Measurements from ENCODE around the gene C1QTNF12. TPM values are rescaled to one million over a fixed set of nuclear protein-coding genes. Genes with fewer than 3 reads are reported as not detected.

C1QTNF12 gene
- total and polyA plus RNA-seq, 2 of the 8 experiments (the other 6 are each of a cell fraction or from before 2014, with no cell fraction given): 2.1 to 3.7 TPM

GRCh38 chr1:1228596-1229321 is 17.8 kb downstream of the C1QTNF12 start:
- TF ChIP-seq FOSL1 (IDR thresholded peaks at IDR 0.05; ENCODE audit: insufficient read depth, low read depth, low read length) (0 out of 2 replicates have a peak, but pooled peaks have one; percentile 72), CBX8 (IDR thresholded peaks at IDR 0.05; ENCODE audit: borderline replicate concordance, low read depth, low read length) (no peak), EGR1 (IDR thresholded peaks at IDR 0.05; ENCODE audit: borderline replicate concordance, low read depth, low read length) (peak; percentile 98)
- CTCF ChIA-PET (ENCODE audit: partially characterized antibody): interaction anchor here (0.6 to 6.2 kb wide), 9 partner anchors 10 to 277 kb away, joined by 3 to 28 read pairs (median 3); no protein-coding TSS in a partner anchor
- no peak overlapping the region for H2BK120ac ChIP-seq (replicated peaks; ENCODE audit: low read depth, low read length)

More at GRCh38 chr1:1228596-1229321, 17.8 kb downstream of the C1QTNF12 start:
- Histone ChIP-seq H2BK20ac (ENCODE audit: low read length) (no peak overlapping the region), H3K9me3 (ENCODE audit: insufficient read depth in 2 of 2, low read depth in 1 of 2, low read length in 1 of 2) (peaks cover 0 to 9% of the 10 kb centered on the region in 2 experiments; a peak in 2 of 4 replicates), H2BK5ac (ENCODE audit: low read depth, low read length) (no peak overlapping the region), H3K4me1 (replicated peaks in 1 of 4; ENCODE audit: control insufficient read depth in 3 of 4, insufficient read depth in 4 of 4, low read length in 3 of 4) (peaks cover 0 to 6% (median under 1%) of the 10 kb centered on the region in 4 experiments; a peak in 4 of 7 replicates), H3K23me2 (ENCODE audit: low read depth, low read length) (peaks cover 7% of the 10 kb centered on the region), H3K36me3 (ENCODE audit: control insufficient read depth in 2 of 4, insufficient read depth in 4 of 4, low read length in 3 of 4) (peaks cover 2 to 22% (median 6%) of the 10 kb centered on the region in 4 experiments; a peak in 6 of 8 replicates), H4K8ac (ENCODE audit: extremely low read depth, insufficient read depth, low read length) (no peak overlapping the region), H3K18ac (ENCODE audit: extremely low read depth, low read length) (no peak overlapping the region), H3K23ac (ENCODE audit: insufficient read length) (no peak overlapping the region), H3K79me2 (ENCODE audit: control insufficient read depth in 1 of 2, insufficient read depth in 2 of 2, low read length in 2 of 2) (peaks cover 6 to 44% of the 10 kb centered on the region in 2 experiments; a peak in 3 of 4 replicates), H3K9ac (replicated peaks in 1 of 4; ENCODE audit: extremely low read depth in 1 of 4, low read depth in 3 of 4, low read length in 3 of 4) (no peak overlapping the region), H3K27me3 (replicated peaks in 1 of 4; ENCODE audit: control insufficient read depth in 3 of 4, extremely low read depth in 1 of 4, insufficient read depth in 3 of 4, low read length in 3 of 4) (no peaks in the 10 kb centered on the region; a peak in 1 of 7 replicates), H3K4me2 (ENCODE audit: insufficient read depth in 1 of 2, low read depth in 2 of 2, low read length in 2 of 2) (no peak overlapping the region), H4K5ac (ENCODE audit: insufficient read length, low read depth, low read length) (no peak overlapping the region), H2AFZ (ENCODE audit: low read length) (no peak overlapping the region), H2AK5ac (ENCODE audit: low read depth, low read length) (no peak overlapping the region), H3K4ac (replicated peaks; ENCODE audit: insufficient read length, low read depth, low read length) (no peak overlapping the region), H3K4me3 (ENCODE audit: extremely low read depth in 1 of 4, insufficient read depth in 2 of 4, low read depth in 3 of 4, low read length in 4 of 4) (no peak overlapping the region), H2BK12ac (ENCODE audit: low read depth, low read length) (no peak overlapping the region), H3K14ac (ENCODE audit: insufficient read length) (no peak overlapping the region), H3K27ac (ENCODE audit: low read depth, low read length) (no peak overlapping the region), H3K56ac (replicated peaks; ENCODE audit: insufficient read length, low read depth, low read length) (no peak overlapping the region), H4K20me1 (replicated peaks in 1 of 2; ENCODE audit: control insufficient read depth in 1 of 2, insufficient read depth in 2 of 2, low read length in 2 of 2) (peaks cover 5 to 28% of the 10 kb centered on the region in 2 experiments), H4K91ac (replicated peaks; ENCODE audit: insufficient read length, low read length) (no peak overlapping the region), H2BK15ac (ENCODE audit: low read length) (no peak overlapping the region), H3K79me1 (ENCODE audit: low read depth, low read length) (peaks cover 41% of the 10 kb centered on the region)
- POLR2A ChIA-PET (ENCODE audit: partially characterized antibody): interaction anchor here (1.1 kb wide), 1 partner anchor 8 kb away, joined by 3 read pairs; no protein-coding TSS in a partner anchor
- 94% methylated on average over 28 of the region's 28 CpGs; no CpG with 5 or more reads in 1 of the 2 experiments for WGBS, 2 experiments (ENCODE audit: extremely low coverage in 1 of 2, insufficient coverage in 1 of 2, insufficient read length in 1 of 2, insufficient replicate concordance in 2 of 2, low coverage in 1 of 2, low lambda C conversion rate in 2 of 2, missing lambda C conversion rate in 1 of 2)
- DNase-seq (ENCODE audit: low read depth in 1 of 2, low spot score in 2 of 2) (no peak), FAIRE-seq (no peak)
